Tibial artery (tissue), 4 donors: ENCODE data around the gene ANKRD65.
A peak's percentile ranks its signal among the peaks of the same experiment; 100 is the strongest.

ENCODE experiments used
- DNase-seq, 2 donors: peaks; one replicate each; pipeline ENCODE4 v3.0.0-alpha.2; 2019
- H3K27ac ChIP-seq, 2 donors: fragments of 200-600 bp; sonication (generic) in 1 of 2; 1 replicate in 1 of 2; 2 replicates in 1 of 2; pipeline ENCODE4 v1.5.1; 2018 to 2019; ENCODE audit warnings: mild to moderate bottlenecking in 1 of 2
- H3K27me3 ChIP-seq, 2 donors: fragments of 200-600 bp; sonication (generic) in 1 of 2; one replicate each; pipeline versions ENCODE4 v1.5.1 to v1.6.0; 2016 to 2019
- H3K36me3 ChIP-seq, 3 donors: fragments of 200-600 bp; sonication (generic) in 2 of 3; one replicate each; pipeline ENCODE4 v1.5.1; 2016 to 2019; ENCODE audit warnings: mild to moderate bottlenecking in 2 of 3
- H3K4me1 ChIP-seq, 4 donors: fragments of 200-600 bp; sonication (generic) in 2 of 4; 1 replicate in 3 of 4; 2 replicates in 1 of 4; pipeline ENCODE4 v1.5.1; 2016 to 2019
- H3K4me3 ChIP-seq, 2 donors: fragments of 200-600 bp; sonication (generic) in 1 of 2; 1 replicate in 1 of 2; 2 replicates in 1 of 2; pipeline ENCODE4 v1.5.1; 2018 to 2019; ENCODE audit warnings: mild to moderate bottlenecking in 2 of 2
- H3K9me3 ChIP-seq, 3 donors: fragments of 200-600 bp; sonication (generic) in 1 of 3; one replicate each; pipeline ENCODE4 v1.5.1; 2016 to 2019
- CTCF ChIP-seq, 2 experiments: fragments of 200-600 bp in 1 of 2; fragments of 450-650 bp in 1 of 2; IDR thresholded peaks; one replicate each; pipeline ENCODE4 v1.5.1; 2017 to 2019; ENCODE audit warnings: antibody characterized with exemption in 2 of 2, mild to moderate bottlenecking in 1 of 2, moderate library complexity in 1 of 2
- intact Hi-C: fragments of 100-400 bp; cut with DNase I; formaldehyde crosslinking; loops from one replicate; pipeline ENCODE4 v1.15.0; 2023; ENCODE audit warnings: low total_unique reads

The ANKRD65 gene

GRCh38 chr1:1440262-1441001, 19.4 kb upstream of the ANKRD65 start:
- H3K9me3 ChIP-seq = no peaks in the 10 kb centered on the region
- H3K4me3 ChIP-seq = no peak overlapping the region
- TF ChIP-seq CTCF (IDR thresholded peaks at IDR 0.05) = no peak
- peaks cover 0 to 49% (median 14%) of the 10 kb centered on the region in 4 donors for H3K4me1 ChIP-seq
- intact Hi-C loops = loop anchor here (5.0 kb wide), 1 partner anchor 38 kb away; no protein-coding TSS in a partner anchor
- H3K27ac ChIP-seq = no peak overlapping the region
- peaks cover 0 to 14% (median 0%) of the 10 kb centered on the region in 3 donors for H3K36me3 ChIP-seq
- peaks cover 0 to 36% of the 10 kb centered on the region in 2 donors for H3K27me3 ChIP-seq
- peak in 1 of 2 donors; percentile 64 for DNase-seq

GRCh38 chr1:1439546-1440261, 18.6 kb upstream of the ANKRD65 start:
- intact Hi-C loops = loop anchor here (5.0 kb wide), 1 partner anchor 37 kb away; no protein-coding TSS in a partner anchor
- peaks cover 0 to 14% (median 0%) of the 10 kb centered on the region in 3 donors for H3K36me3 ChIP-seq

GRCh38 chr1:1438531-1439381, 17.7 kb upstream of the ANKRD65 start:
- intact Hi-C loops = no loop called here
- peaks cover 0 to 41% of the 10 kb centered on the region in 2 donors for H3K27me3 ChIP-seq
- H3K4me1 ChIP-seq = peaks cover 0 to 65% (median 29%) of the 10 kb centered on the region in 4 donors
- no peak overlapping the region for H3K27ac ChIP-seq
- no peak for DNase-seq
- peaks cover 0 to 14% (median 0%) of the 10 kb centered on the region in 3 donors for H3K36me3 ChIP-seq
- H3K4me3 ChIP-seq = no peak overlapping the region
- H3K9me3 ChIP-seq = no peaks in the 10 kb centered on the region
- no peak for TF ChIP-seq CTCF (IDR thresholded peaks at IDR 0.05)

More at GRCh38 chr1:1439546-1440261, 18.6 kb upstream of the ANKRD65 start:
- Histone ChIP-seq H3K27ac (no peak overlapping the region), H3K9me3 (no peaks in the 10 kb centered on the region), H3K4me3 (no peak overlapping the region), H3K4me1 (peaks cover 0 to 56% (median 20%) of the 10 kb centered on the region in 4 donors), H3K27me3 (peaks cover 0 to 36% of the 10 kb centered on the region in 2 donors)
- TF ChIP-seq CTCF (IDR thresholded peaks at IDR 0.05) = no peak
- no peak for DNase-seq

- no peak overlapping the region for H3K27ac ChIP-seq
- H3K4me1 ChIP-seq = peaks cover 0 to 74% (median 37%) of the 10 kb centered on the region in 4 donors
- H3K36me3 ChIP-seq = peaks cover 0 to 14% (median 0%) of the 10 kb centered on the region in 3 donors
- H3K9me3 ChIP-seq = no peaks in the 10 kb centered on the region
- H3K4me3 ChIP-seq = no peak overlapping the region
- no peak for DNase-seq
- peaks cover 0 to 41% of the 10 kb centered on the region in 2 donors for H3K27me3 ChIP-seq
- intact Hi-C loops = no loop called here
- no peak for TF ChIP-seq CTCF (IDR thresholded peaks at IDR 0.05)
Observed at GRCh38 chr1:1437904-1438376, 16.9 kb upstream of the ANKRD65 start.
